Stomach (tissue), 9 donors: Measurements from ENCODE around the gene RRAS2. TPM values are rescaled to one million over a fixed set of nuclear protein-coding genes. Genes with fewer than 3 reads are reported as not detected.

ENCODE experiments used
- DNase-seq, 2 donors: peaks; one replicate each; pipeline versions ENCODE4 v3.0.0 to v3.0.0-alpha.2; 2013 to 2019
- H3K27ac ChIP-seq, 5 donors: fragments of 200-600 bp in 4 of 5; sonication (generic) in 4 of 5; one replicate each; pipeline ENCODE4 v1.5.1; 2013 to 2019; ENCODE audit warnings: mild to moderate bottlenecking in 1 of 5, moderate library complexity in 1 of 5
- H3K27me3 ChIP-seq, 3 donors: fragments of 200-600 bp; sonication (generic); one replicate each; pipeline ENCODE4 v1.5.1; 2017 to 2019; ENCODE audit warnings: mixed run types in 1 of 3
- H3K36me3 ChIP-seq, 4 donors: fragments of 200-600 bp; sonication (generic); 1 replicate in 3 of 4; 2 replicates in 1 of 4; pipeline ENCODE4 v1.5.1; 2016 to 2019
- H3K4me1 ChIP-seq, 4 donors: fragments of 200-600 bp; sonication (generic); one replicate each; pipeline ENCODE4 v1.5.1; 2016 to 2019
- H3K4me3 ChIP-seq, 4 donors: fragments of 200-600 bp; sonication (generic) in 3 of 4; one replicate each; pipeline ENCODE4 v1.5.1; 2016 to 2019; ENCODE audit warnings: mild to moderate bottlenecking in 1 of 4
- H3K9me3 ChIP-seq, 4 donors: fragments of 200-600 bp; sonication (generic); one replicate each; pipeline ENCODE4 v1.5.1; 2016 to 2019
- EP300 ChIP-seq: sonication (generic); formaldehyde crosslinking; IDR thresholded peaks from one replicate; pipeline ENCODE4 v1.6.1; 2017; ENCODE audit warnings: antibody characterized with exemption
- POLR2A ChIP-seq, 4 donors: fragments of 450-650 bp; IDR thresholded peaks; one replicate each; pipeline ENCODE4 v1.6.1; 2016; ENCODE audit warnings: antibody characterized with exemption in 4 of 4, control low read depth in 2 of 4, mild to moderate bottlenecking in 1 of 4, moderate library complexity in 1 of 4
- POLR2AphosphoS5 ChIP-seq, 3 donors: sonication (generic); formaldehyde crosslinking; IDR thresholded peaks; one replicate each; pipeline ENCODE4 v1.6.1; 2016; ENCODE audit warnings: antibody characterized with exemption in 3 of 3
- WGBS, 5 donors: extraction: QIAGEN DNeasy Blood & Tissue Kit in 3 of 5; methylation state at CpG; one replicate each; pipeline versions ENCODE4 v1.1.5 to v1.1.7; 2013 to 2018; 5-methylcytosine and 5-hydroxymethylcytosine counted together
- intact Hi-C: fragments of 100-400 bp; cut with DNase I; formaldehyde crosslinking; loops from one replicate; pipeline ENCODE4 v1.15.1; 2023; ENCODE audit warnings: low total_unique reads
- polyA plus RNA-seq, 3 donors: library from polyadenylated mRNA; stranded (reverse); fragments of 200-250 nt; gene quantifications; one replicate each; pipeline ENCODE4 v1.2.3, GENCODE V29; 2013
- total RNA-seq, 5 donors: library from RNA; depleted of rRNA; stranded (reverse); fragments of >200 nt; gene quantifications; one replicate each; pipeline versions ENCODE4 v1.1.0 to v1.2.3, GENCODE V29; 2014 to 2016
- TF ChIP-seq, protein P1 (sequence below), 7 experiments: fragments of 450-650 bp in 4 of 7; fragments of 200-600 bp in 3 of 7; sonication (generic) in 3 of 7; IDR thresholded peaks; one replicate each; pipeline ENCODE4 v1.5.1; 2016 to 2019; ENCODE audit warnings: antibody characterized with exemption in 7 of 7, control low read depth in 2 of 7, mild to moderate bottlenecking in 1 of 7
- donor health status: healthy with polysubstance abuse.
- donor health status: Bipolar disorder and iron deficiency.
- donor health status: healthy.

Gene RRAS2
- total and polyA plus RNA-seq, 8 donors = 1.2 to 65.0 (median 19.3) TPM

DNA sequence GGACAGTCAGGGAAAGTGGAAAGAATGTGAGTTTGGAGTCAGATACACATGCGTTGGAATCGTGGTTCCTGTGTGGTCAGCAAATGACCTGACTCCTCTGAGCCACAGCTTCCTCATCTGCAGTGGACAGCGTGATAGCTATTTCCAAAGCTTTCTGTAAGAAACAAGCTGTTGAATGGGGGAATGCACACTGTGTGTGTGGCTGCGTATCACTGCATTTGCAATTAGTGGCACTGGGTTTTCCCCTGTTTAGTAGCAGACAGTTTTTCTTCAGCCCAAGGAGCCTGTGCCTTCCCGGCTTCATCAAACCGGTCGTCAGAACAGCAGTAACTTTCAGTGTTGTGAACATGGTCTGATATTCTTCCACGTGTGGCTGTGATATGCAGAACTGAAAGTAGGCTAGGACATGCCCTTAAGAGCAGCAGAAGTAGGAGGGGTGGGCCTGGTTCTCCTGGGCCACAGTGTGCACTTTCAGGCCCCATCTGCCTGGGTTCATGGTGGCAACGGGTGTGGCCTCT lies 121.5 kb downstream of the RRAS2 start:
- Histone ChIP-seq H3K27me3 (no peaks in the 10 kb centered on the region), H3K27ac (no peak overlapping the region), H3K36me3 (no peaks in the 10 kb centered on the region), H3K4me3 (no peak overlapping the region), H3K9me3 (no peaks in the 10 kb centered on the region), H3K4me1 (peaks cover 0 to 20% (median 0%) of the 10 kb centered on the region in 4 donors)
- no peak for TF ChIP-seq POLR2A (IDR thresholded peaks at IDR 0.05)
- TF ChIP-seq POLR2AphosphoS5 (IDR thresholded peaks at IDR 0.05) = no peak
- TF ChIP-seq, protein P1, sequence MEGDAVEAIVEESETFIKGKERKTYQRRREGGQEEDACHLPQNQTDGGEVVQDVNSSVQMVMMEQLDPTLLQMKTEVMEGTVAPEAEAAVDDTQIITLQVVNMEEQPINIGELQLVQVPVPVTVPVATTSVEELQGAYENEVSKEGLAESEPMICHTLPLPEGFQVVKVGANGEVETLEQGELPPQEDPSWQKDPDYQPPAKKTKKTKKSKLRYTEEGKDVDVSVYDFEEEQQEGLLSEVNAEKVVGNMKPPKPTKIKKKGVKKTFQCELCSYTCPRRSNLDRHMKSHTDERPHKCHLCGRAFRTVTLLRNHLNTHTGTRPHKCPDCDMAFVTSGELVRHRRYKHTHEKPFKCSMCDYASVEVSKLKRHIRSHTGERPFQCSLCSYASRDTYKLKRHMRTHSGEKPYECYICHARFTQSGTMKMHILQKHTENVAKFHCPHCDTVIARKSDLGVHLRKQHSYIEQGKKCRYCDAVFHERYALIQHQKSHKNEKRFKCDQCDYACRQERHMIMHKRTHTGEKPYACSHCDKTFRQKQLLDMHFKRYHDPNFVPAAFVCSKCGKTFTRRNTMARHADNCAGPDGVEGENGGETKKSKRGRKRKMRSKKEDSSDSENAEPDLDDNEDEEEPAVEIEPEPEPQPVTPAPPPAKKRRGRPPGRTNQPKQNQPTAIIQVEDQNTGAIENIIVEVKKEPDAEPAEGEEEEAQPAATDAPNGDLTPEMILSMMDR (IDR thresholded peaks at IDR 0.05) = no peak
- TF ChIP-seq EP300 = no peak
- peak in 1 of 2 donors; percentile 28 for DNase-seq
- 54 to 70% (median 67%) methylated on average over 9 of the region's 9 CpGs for WGBS, 5 donors
- intact Hi-C loops = no loop called here

DNA sequence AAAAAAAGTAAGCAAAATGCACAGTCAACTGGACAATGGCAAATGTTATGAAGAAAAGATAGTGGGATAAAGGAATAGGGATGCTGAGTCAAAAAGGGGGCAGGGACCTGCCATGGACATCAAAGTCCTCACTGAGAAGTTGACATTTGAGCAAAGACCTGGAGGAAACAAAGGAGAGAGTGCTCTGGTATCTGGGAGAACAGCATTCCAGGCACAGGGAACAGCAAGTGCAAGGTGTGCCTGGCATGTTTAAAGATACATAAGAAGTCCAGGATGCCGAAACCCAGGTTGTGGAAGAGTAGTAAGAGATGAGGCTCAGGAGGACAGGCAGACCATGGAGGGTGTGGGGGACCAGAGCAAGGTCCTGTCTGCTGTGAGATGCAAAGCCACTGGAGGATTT lies 123.3 kb downstream of the RRAS2 start:
- H3K36me3 ChIP-seq = no peaks in the 10 kb centered on the region
- DNase-seq = no peak
- H3K9me3 ChIP-seq = no peaks in the 10 kb centered on the region
- intact Hi-C loops = no loop called here
- H3K27me3 ChIP-seq = peaks cover 0 to 5% (median 0%) of the 10 kb centered on the region in 3 donors
- peaks cover 0 to 11% (median 0%) of the 10 kb centered on the region in 4 donors for H3K4me1 ChIP-seq
- TF ChIP-seq POLR2AphosphoS5 (IDR thresholded peaks at IDR 0.05) (no peak), EP300 (no peak), POLR2A (IDR thresholded peaks at IDR 0.05) (no peak)
- H3K27ac ChIP-seq = no peak overlapping the region
- no peak overlapping the region for H3K4me3 ChIP-seq
- 37 to 79% (median 71%) methylated on average over 1 of the region's 1 CpG for WGBS, 5 donors

DNA sequence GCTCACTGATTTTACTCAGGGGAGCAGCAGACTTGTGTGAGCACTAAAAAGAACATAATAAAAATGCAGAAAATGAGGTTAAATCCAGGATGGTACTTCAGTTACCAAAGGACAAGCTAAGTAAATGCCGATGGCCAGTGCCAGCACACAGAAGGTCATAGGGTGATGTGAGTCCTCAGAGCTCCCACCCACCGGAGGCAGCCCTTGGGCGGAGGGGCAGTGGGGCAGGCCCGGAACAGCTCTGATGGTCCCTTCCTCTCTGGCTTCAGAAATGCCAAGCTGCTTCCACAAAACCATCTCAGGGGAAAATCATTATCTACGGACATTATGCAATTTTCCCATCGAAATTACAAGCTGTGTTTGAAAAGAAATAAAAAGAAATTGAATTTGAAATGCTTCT lies 124.5 kb downstream of the RRAS2 start:
- Histone ChIP-seq H3K27me3 (peaks cover 0 to 5% (median 0%) of the 10 kb centered on the region in 3 donors), H3K36me3 (no peaks in the 10 kb centered on the region), H3K9me3 (no peaks in the 10 kb centered on the region), H3K4me1 (peaks cover 0 to 11% (median 0%) of the 10 kb centered on the region in 4 donors), H3K27ac (no peak overlapping the region), H3K4me3 (no peak overlapping the region)
- whole genome bisulfite sequencing, 5 donors = 71 to 86% (median 85%) methylated on average over 5 to 6 of the region's 6 CpGs
- no peak for DNase-seq
- intact Hi-C loops = no loop called here
- TF ChIP-seq EP300 (no peak), POLR2A (IDR thresholded peaks at IDR 0.05) (no peak), POLR2AphosphoS5 (IDR thresholded peaks at IDR 0.05) (no peak)
- TF ChIP-seq, protein P1 (IDR thresholded peaks at IDR 0.05) = no peak

- Histone ChIP-seq H3K27ac (no peak overlapping the region), H3K4me3 (no peak overlapping the region), H3K36me3 (no peaks in the 10 kb centered on the region), H3K27me3 (peaks cover 0 to 5% (median 0%) of the 10 kb centered on the region in 3 donors), H3K9me3 (no peaks in the 10 kb centered on the region), H3K4me1 (peaks cover 0 to 7% (median 0%) of the 10 kb centered on the region in 4 donors)
- DNase-seq = no peak
- intact Hi-C loops = no loop called here
- TF ChIP-seq POLR2AphosphoS5 (IDR thresholded peaks at IDR 0.05) = no peak
- TF ChIP-seq, protein P1 (IDR thresholded peaks at IDR 0.05) = peak in 1 of 7 experiments; percentile 14
- no peak for TF ChIP-seq EP300
- no peak for TF ChIP-seq POLR2A (IDR thresholded peaks at IDR 0.05)
- 51 to 70% (median 64%) methylated on average over 6 of the region's 6 CpGs for WGBS, 5 donors
Observed at GRCh38 chr11:14232652-14233051, 126.3 kb downstream of the RRAS2 start.

DNA sequence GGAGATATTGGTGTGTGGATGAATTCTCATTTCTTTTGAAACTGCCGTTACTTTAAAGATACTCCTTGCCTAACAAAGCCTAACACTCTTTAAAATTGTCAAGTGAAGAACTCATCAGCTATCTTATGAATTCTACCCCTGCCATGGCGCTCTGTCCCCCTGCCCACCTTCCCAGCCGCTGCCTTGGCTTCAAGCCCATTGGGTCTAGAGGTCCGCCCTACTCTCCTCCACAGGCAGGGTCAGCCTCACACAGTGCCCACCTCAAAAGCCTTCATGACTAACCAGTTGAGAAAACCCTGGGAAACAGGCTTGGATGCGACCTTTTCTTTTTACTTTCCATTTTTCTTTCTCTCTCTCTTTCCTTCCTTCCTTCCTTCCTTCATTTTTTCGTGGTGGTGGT lies 128.6 kb downstream of the RRAS2 start:
- 65 to 84% (median 72%) methylated on average over 6 of the region's 6 CpGs for WGBS, 5 donors
- no peaks in the 10 kb centered on the region for H3K36me3 ChIP-seq
- intact Hi-C loops = no loop called here
- no peak for TF ChIP-seq EP300
- no peak for TF ChIP-seq POLR2A (IDR thresholded peaks at IDR 0.05)
- TF ChIP-seq, protein P1 (IDR thresholded peaks at IDR 0.05) = no peak
- TF ChIP-seq POLR2AphosphoS5 (IDR thresholded peaks at IDR 0.05) = no peak
- no peaks in the 10 kb centered on the region for H3K4me1 ChIP-seq
- H3K27ac ChIP-seq = no peak overlapping the region
- peaks cover 0 to 5% (median 0%) of the 10 kb centered on the region in 3 donors for H3K27me3 ChIP-seq
- DNase-seq = no peak
- peaks cover 0 to 8% (median 2%) of the 10 kb centered on the region in 4 donors for H3K9me3 ChIP-seq
- H3K4me3 ChIP-seq = no peak overlapping the region
